K562 (cell line): ENCODE measurements around the gene BIRC3. TPM values are rescaled to one million over a fixed set of nuclear protein-coding genes. Genes with fewer than 3 reads are reported as not detected.

Source experiments
- ADNP ChIP-seq: fragments of 200-800 bp; sonication (Bioruptor generic); IDR thresholded peaks from 2 replicates; pipeline ENCODE4 v1.6.1; 2016; ENCODE audit warnings: missing genetic modification characterization, missing compliant biosample characterization
- BRD4 ChIP-seq: fragments of 200-600 bp; sonication (generic); IDR thresholded peaks from 2 replicates; pipeline ENCODE4 v1.6.1; 2017; ENCODE audit warnings: inconsistent platforms
- FOXA3 ChIP-seq, 2 experiments: fragments of 450-650 bp in 1 of 2; sonication (generic) in 1 of 2; formaldehyde crosslinking; IDR thresholded peaks in 1 of 2; conservative IDR thresholded peaks in 1 of 2; 2 replicates each; pipeline versions ENCODE4 v1.4.0 to v1.8.0; 2020 to 2022; ENCODE audit warnings: mild to moderate bottlenecking in 2 of 2, missing genetic modification reagents in 1 of 2
- FOXK1 ChIP-seq: sonication (generic); formaldehyde crosslinking; IDR thresholded peaks from 2 replicates; pipeline ENCODE4 v1.8.0; 2022; ENCODE audit warnings: missing genetic modification reagents, mild to moderate bottlenecking, borderline replicate concordance
- FUS ChIP-seq: fragments of 200-400 bp; formaldehyde crosslinking; optimal IDR thresholded peaks from 2 replicates; pipeline ENCODE3; 2017; ENCODE audit warnings: low read depth, low read length
- ILF3 ChIP-seq: fragments of 450-650 bp; IDR thresholded peaks from 2 replicates; pipeline ENCODE4 v1.6.1; 2018; ENCODE audit warnings: antibody characterized with exemption, mild to moderate bottlenecking, moderate library complexity, borderline replicate concordance
- MCM5 ChIP-seq: fragments of 450-650 bp; IDR thresholded peaks from 2 replicates; pipeline ENCODE4 v1.6.1; 2016; ENCODE audit warnings: low read depth
- MIER1 ChIP-seq: fragments of 450-650 bp; IDR thresholded peaks from 2 replicates; pipeline ENCODE4 v1.6.1; 2016; ENCODE audit warnings: antibody characterized with exemption, mild to moderate bottlenecking, low read depth
- NCOA4 ChIP-seq: fragments of 450-650 bp; IDR thresholded peaks from 2 replicates; pipeline ENCODE4 v1.6.1; 2018; ENCODE audit warnings: mild to moderate bottlenecking; ENCODE audit not compliant: partially characterized antibody
- NR4A1 ChIP-seq, 2 experiments: fragments of 250-450 bp in 1 of 2; fragments of 450-650 bp in 1 of 2; sonication (Bioruptor Pico) in 1 of 2; IDR thresholded peaks; 2 replicates each; pipeline versions ENCODE4 v1.4.0 to v1.6.1; 2016 to 2020; ENCODE audit warnings: mild to moderate bottlenecking in 2 of 2, missing compliant biosample characterization in 1 of 2, missing genetic modification characterization in 1 of 2, moderate library complexity in 1 of 2
- RB1 ChIP-seq: fragments of 450-650 bp; IDR thresholded peaks from 2 replicates; pipeline ENCODE4 v1.6.1; 2017; ENCODE audit warnings: low read depth, mild to moderate bottlenecking
- RBM15 ChIP-seq: fragments of 200-400 bp; formaldehyde crosslinking; IDR thresholded peaks from 2 replicates; pipeline ENCODE4 v1.6.1; 2018; ENCODE audit warnings: mild to moderate bottlenecking, low read length, moderate library complexity; ENCODE audit not compliant: insufficient read depth
- RBM34 ChIP-seq: fragments of 200-400 bp; formaldehyde crosslinking; IDR thresholded peaks from 2 replicates; pipeline ENCODE4 v1.6.1; 2018; ENCODE audit warnings: low read length, borderline replicate concordance; ENCODE audit not compliant: insufficient read depth
- SIRT6 ChIP-seq: IDR thresholded peaks from one replicate; pipeline ENCODE4 v1.6.1; 2012; ENCODE audit warnings: low read depth, mild to moderate bottlenecking, control low read depth, inconsistent platforms, low read length, moderate library complexity
- SMARCB1 ChIP-seq: IDR thresholded peaks from 2 replicates; pipeline ENCODE4 v1.6.1; 2011; ENCODE audit warnings: improper control_type of control experiment, low read depth; ENCODE audit not compliant: insufficient read length
- VEZF1 ChIP-seq: fragments of 200-800 bp; sonication (Bioruptor generic); IDR thresholded peaks from 2 replicates; pipeline ENCODE4 v1.6.1; 2017; ENCODE audit warnings: missing genetic modification characterization, missing compliant biosample characterization
- ZBTB1 ChIP-seq: sonication (generic); formaldehyde crosslinking; IDR thresholded peaks from 2 replicates; pipeline ENCODE4 v1.8.1; 2023; ENCODE audit warnings: missing genetic modification reagents, low read depth, mild to moderate bottlenecking, borderline replicate concordance
- ZNF253 ChIP-seq: fragments of 250-450 bp; sonication (Bioruptor Pico); conservative IDR thresholded peaks from 2 replicates; pipeline ENCODE4 v1.6.1; 2021; ENCODE audit warnings: mild to moderate bottlenecking
- ZNF407 ChIP-seq: fragments of 450-650 bp; IDR thresholded peaks from 2 replicates; pipeline ENCODE4 v1.6.1; 2016; ENCODE audit warnings: low read depth
- polyA plus RNA-seq, 8 experiments: library from polyadenylated mRNA; depleted of rRNA in 4 of 8; stranded (reverse) in 5 of 8; unstranded in 3 of 8; fragments of >200 nt; fragmentation: Nextera tagmentation in 2 of 8; fragmentation: Illumina TruSeq in 1 of 8; extraction: Ambion mirVana in 2 of 8; extraction: Trizol in 1 of 8; gene quantifications; 2 replicates each; pipeline versions ENCODE4 v1.2.1 to v1.2.3, GENCODE V29; 2011 to 2014; ENCODE audit warnings: inconsistent platforms in 1 of 8, missing spikeins in 1 of 8
- total RNA-seq, 7 experiments: library from RNA; depleted of rRNA in 6 of 7; stranded (reverse); fragments of >200 nt in 6 of 7; fragmentation: Illumina TruSeq in 2 of 7; extraction: Trizol in 2 of 7; gene quantifications; 2 replicates each; pipeline versions ENCODE4 v1.2.1 to v1.2.3, GENCODE V29; 2011 to 2021; ENCODE audit warnings: low replicate concordance in 1 of 7

Gene BIRC3
- total and polyA plus RNA-seq, 9 of the 15 experiments (the other 6 are each of a cell fraction or from before 2014, with no cell fraction given) = 0.08 to 0.42 (median 0.18) TPM

DNA sequence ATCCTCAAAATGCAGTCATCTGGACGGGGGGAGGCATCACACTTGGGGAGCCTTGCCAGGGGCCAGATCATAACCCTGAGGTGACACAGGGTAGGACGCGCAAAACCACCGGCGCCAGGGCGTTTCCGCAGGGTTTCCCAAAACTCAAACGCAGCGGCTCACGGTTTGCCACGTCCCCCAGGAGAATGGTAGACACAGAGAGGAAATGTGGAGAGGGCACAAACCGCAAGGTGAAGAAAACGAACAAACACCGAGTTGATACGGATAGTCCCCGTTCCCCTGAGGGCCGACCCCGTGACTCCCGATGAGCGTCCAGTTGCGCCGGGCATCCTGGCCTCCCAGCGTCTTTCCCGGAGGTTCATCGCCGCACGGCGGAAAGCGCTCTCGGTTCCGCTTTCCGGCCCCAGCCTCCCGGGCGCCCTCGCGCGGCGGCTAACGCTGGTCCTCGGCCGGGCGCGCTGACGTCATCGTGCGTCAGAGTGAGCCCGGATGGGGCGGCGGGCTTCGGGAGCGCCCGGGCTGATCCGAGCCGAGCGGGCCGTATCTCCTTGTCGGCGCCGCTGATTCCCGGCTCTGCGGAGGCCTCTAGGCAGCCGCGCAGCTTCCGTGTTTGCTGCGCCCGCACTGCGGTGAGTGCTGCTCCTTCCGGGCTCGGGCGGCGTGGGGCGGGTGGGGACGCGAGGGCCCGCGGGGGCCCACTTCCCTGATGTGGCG is 29.6 kb downstream of the BIRC3 start, which contains the start of gene BIRC2 (continued):
- TF ChIP-seq ZNF407 = no peak
- TF ChIP-seq BRD4 = 0 out of 2 replicates have a peak, but pooled peaks have one; percentile 54
- peak in 1 of 2 experiments; percentile 65; a peak in 1 of 4 replicates for TF ChIP-seq FOXA3 (CRISPR knock-in tag; conservative IDR thresholded peaks at IDR 0.05 in 1 of 2, IDR thresholded peaks at IDR 0.05 in 1 of 2)
- TF ChIP-seq ILF3 = no peak
- no peak for TF ChIP-seq MIER1
- no peak for TF ChIP-seq ADNP (tag)
- peak; percentile 94 for TF ChIP-seq RB1
- TF ChIP-seq MCM5 = no peak
- no peak for TF ChIP-seq FUS
- TF ChIP-seq ZBTB1 (CRISPR knock-in tag) = no peak
- TF ChIP-seq SMARCB1 = no peak
- TF ChIP-seq RBM15 = no peak
- TF ChIP-seq VEZF1 (CRISPR knock-in tag) = peak; percentile 86
- TF ChIP-seq FOXK1 (CRISPR knock-in tag) = no peak
- TF ChIP-seq SIRT6 = no peak
- TF ChIP-seq RBM34 = no peak
- TF ChIP-seq NR4A1 (CRISPR knock-in tag; IDR thresholded peaks at IDR 0.05) = no peak
- TF ChIP-seq NR4A1 (tag; IDR thresholded peaks at IDR 0.05) = 0 out of 2 replicates have a peak, but pooled peaks have one; percentile 29
- TF ChIP-seq ZNF253 = no peak
- no peak for TF ChIP-seq NCOA4
